Common myeloid progenitor, CD34-positive (primary cell): ENCODE measurements around the gene DEGS1.

Source experiments
- CTCF ChIA-PET: fragments of 350-600 bp; sonication (Branson Sonifier 250); formaldehyde crosslinking; loops from one replicate; lab custom pipeline; 2021; ENCODE audit warnings: antibody characterized with exemption; lab: Charles Lee
- POLR2A ChIA-PET: fragments of 350-600 bp; sonication (Branson Sonifier 250); formaldehyde crosslinking; loops from one replicate; lab custom pipeline; 2021; ENCODE audit warnings: antibody characterized with exemption; lab: Charles Lee
- DNase-seq, 3 donors: peaks; one replicate each; pipeline versions ENCODE4 v3.0.0 to v3.0.0-alpha.2; 2013
- H3K27ac ChIP-seq, 2 experiments: 1 replicate in 1 of 2; 2 replicates in 1 of 2; pipeline ENCODE4 v1.7.0; 2013; ENCODE audit warnings: inconsistent platforms in 2 of 2, low read length in 2 of 2, mild to moderate bottlenecking in 2 of 2, low read depth in 1 of 2, moderate library complexity in 1 of 2; ENCODE audit not compliant: severe bottlenecking in 2 of 2, insufficient read depth in 1 of 2, poor library complexity in 1 of 2
- H3K27me3 ChIP-seq, 5 experiments: replicated peaks in 2 of 5; 1 replicate in 3 of 5; 2 replicates in 2 of 5; pipeline versions ENCODE4 v1.6.1 to v1.7.0; 2013; ENCODE audit warnings: low read length in 4 of 5, mild to moderate bottlenecking in 2 of 5, moderate library complexity in 2 of 5, inconsistent platforms in 1 of 5; ENCODE audit not compliant: insufficient read depth in 5 of 5, control insufficient read depth in 4 of 5
- H3K36me3 ChIP-seq, 4 experiments: 1 replicate in 2 of 4; 2 replicates in 2 of 4; pipeline versions ENCODE4 v1.6.1 to v1.7.0; 2013; ENCODE audit warnings: low read length in 3 of 4, control low read depth in 1 of 4, mild to moderate bottlenecking in 1 of 4; ENCODE audit not compliant: control insufficient read depth in 4 of 4, insufficient read depth in 4 of 4
- H3K4me1 ChIP-seq, 4 experiments: 1 replicate in 3 of 4; 2 replicates in 1 of 4; pipeline versions ENCODE4 v1.6.1 to v1.7.1; 2013; ENCODE audit warnings: low read length in 3 of 4, mild to moderate bottlenecking in 3 of 4, control low read depth in 1 of 4, inconsistent platforms in 1 of 4, moderate library complexity in 1 of 4; ENCODE audit not compliant: control insufficient read depth in 4 of 4, insufficient read depth in 4 of 4; ENCODE audit errors: control extremely low read depth in 1 of 4
- H3K4me3 ChIP-seq, 7 experiments: 1 replicate in 4 of 7; 2 replicates in 3 of 7; pipeline versions ENCODE4 v1.5.1 to v1.7.0; 2013; ENCODE audit warnings: mild to moderate bottlenecking in 7 of 7, low read length in 6 of 7, moderate library complexity in 6 of 7, inconsistent platforms in 2 of 7, low read depth in 2 of 7, control low read depth in 1 of 7; ENCODE audit not compliant: insufficient read depth in 4 of 7, control insufficient read depth in 1 of 7; ENCODE audit errors: extremely low read depth in 1 of 7
- H3K9me3 ChIP-seq, 5 experiments: 1 replicate in 4 of 5; 2 replicates in 1 of 5; pipeline versions ENCODE4 v1.6.1 to v1.7.1; 2013; ENCODE audit warnings: low read length in 4 of 5, mild to moderate bottlenecking in 2 of 5, inconsistent platforms in 1 of 5, low read depth in 1 of 5, moderate library complexity in 1 of 5; ENCODE audit not compliant: control insufficient read depth in 4 of 5, insufficient read depth in 2 of 5; ENCODE audit errors: control extremely low read depth in 1 of 5
- WGBS: methylation state at CpG from one replicate; pipeline ENCODE4 v1.1.5; 2013; ENCODE audit not compliant: insufficient coverage; 5-methylcytosine and 5-hydroxymethylcytosine counted together

The DEGS1 gene

GRCh38 chr1:224185208-224185607 lies 2.2 kb downstream of the DEGS1 start:
- Histone ChIP-seq H3K27me3 (no peaks in the 10 kb centered on the region), H3K4me1 (peaks cover 6 to 27% (median 20%) of the 10 kb centered on the region in 4 experiments), H3K36me3 (peaks cover 0 to 25% (median 5%) of the 10 kb centered on the region in 4 experiments), H3K27ac (no peak overlapping the region), H3K4me3 (peak overlapping the region in 1 of 7 experiments; percentile 91), H3K9me3 (peaks cover 0 to 3% (median 0%) of the 10 kb centered on the region in 5 experiments)
- WGBS = 98% methylated on average over 8 of the region's 8 CpGs
- ChIA-PET POLR2A (no interaction called here), CTCF (interaction anchor here (2.0 to 2.1 kb wide), 2 partner anchors 8 to 15 kb away, joined by 5 to 7 read pairs; no protein-coding TSS in a partner anchor)
- no peak for DNase-seq

- H3K4me1 ChIP-seq = peaks cover 6 to 17% (median 11%) of the 10 kb centered on the region in 4 experiments
- no CpG with 5 or more reads among the region's 2 CpGs for WGBS
- CTCF ChIA-PET = no interaction called here
- POLR2A ChIA-PET = no interaction called here
- H3K36me3 ChIP-seq = peaks cover 0 to 44% (median 11%) of the 10 kb centered on the region in 4 experiments
- no peak overlapping the region for H3K4me3 ChIP-seq
- no peak for DNase-seq
- H3K27me3 ChIP-seq = no peaks in the 10 kb centered on the region
- peaks cover 0 to 3% (median 0%) of the 10 kb centered on the region in 5 experiments for H3K9me3 ChIP-seq
- no peak overlapping the region for H3K27ac ChIP-seq
These were observed 5.2 kb downstream of the DEGS1 start for GRCh38 chr1:224188286-224188685.

DNA sequence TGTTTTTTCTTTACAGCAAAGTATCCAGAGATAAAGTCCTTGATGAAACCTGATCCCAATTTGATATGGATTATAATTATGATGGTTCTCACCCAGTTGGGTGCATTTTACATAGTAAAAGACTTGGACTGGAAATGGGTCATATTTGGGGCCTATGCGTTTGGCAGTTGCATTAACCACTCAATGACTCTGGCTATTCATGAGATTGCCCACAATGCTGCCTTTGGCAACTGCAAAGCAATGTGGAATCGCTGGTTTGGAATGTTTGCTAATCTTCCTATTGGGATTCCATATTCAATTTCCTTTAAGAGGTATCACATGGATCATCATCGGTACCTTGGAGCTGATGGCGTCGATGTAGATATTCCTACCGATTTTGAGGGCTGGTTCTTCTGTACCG lies 6.5 kb downstream of the DEGS1 start:
- Histone ChIP-seq H3K27me3 (no peaks in the 10 kb centered on the region), H3K9me3 (peaks cover 0 to 3% (median 0%) of the 10 kb centered on the region in 5 experiments), H3K27ac (no peak overlapping the region), H3K4me1 (peaks cover 0 to 8% (median 3%) of the 10 kb centered on the region in 4 experiments), H3K36me3 (peaks cover 0 to 51% (median 16%) of the 10 kb centered on the region in 4 experiments), H3K4me3 (no peak overlapping the region)
- ChIA-PET POLR2A (no interaction called here), CTCF (no interaction called here)
- WGBS = 93% methylated on average over 7 of the region's 7 CpGs
- no peak for DNase-seq

- 95% methylated on average over 3 of the region's 5 CpGs for WGBS
- POLR2A ChIA-PET = interaction anchor here (0.6 kb wide), 1 partner anchor 33 kb away, joined by 3 read pairs; no protein-coding TSS in a partner anchor
- Histone ChIP-seq H3K9me3 (peaks cover 0 to 3% (median 0%) of the 10 kb centered on the region in 5 experiments), H3K36me3 (peaks cover 4 to 42% (median 17%) of the 10 kb centered on the region in 4 experiments), H3K27ac (no peak overlapping the region), H3K4me3 (no peak overlapping the region), H3K4me1 (no peaks in the 10 kb centered on the region), H3K27me3 (no peaks in the 10 kb centered on the region)
- CTCF ChIA-PET = interaction anchor here (1.0 to 1.8 kb wide), 3 partner anchors 8 to 22 kb away, joined by 3 to 5 read pairs (median 3); partner anchors contain the start of gene DEGS1
- DNase-seq = no peak
These were observed 9.2 kb downstream of the DEGS1 start for GRCh38 chr1:224192082-224192788.

DNA sequence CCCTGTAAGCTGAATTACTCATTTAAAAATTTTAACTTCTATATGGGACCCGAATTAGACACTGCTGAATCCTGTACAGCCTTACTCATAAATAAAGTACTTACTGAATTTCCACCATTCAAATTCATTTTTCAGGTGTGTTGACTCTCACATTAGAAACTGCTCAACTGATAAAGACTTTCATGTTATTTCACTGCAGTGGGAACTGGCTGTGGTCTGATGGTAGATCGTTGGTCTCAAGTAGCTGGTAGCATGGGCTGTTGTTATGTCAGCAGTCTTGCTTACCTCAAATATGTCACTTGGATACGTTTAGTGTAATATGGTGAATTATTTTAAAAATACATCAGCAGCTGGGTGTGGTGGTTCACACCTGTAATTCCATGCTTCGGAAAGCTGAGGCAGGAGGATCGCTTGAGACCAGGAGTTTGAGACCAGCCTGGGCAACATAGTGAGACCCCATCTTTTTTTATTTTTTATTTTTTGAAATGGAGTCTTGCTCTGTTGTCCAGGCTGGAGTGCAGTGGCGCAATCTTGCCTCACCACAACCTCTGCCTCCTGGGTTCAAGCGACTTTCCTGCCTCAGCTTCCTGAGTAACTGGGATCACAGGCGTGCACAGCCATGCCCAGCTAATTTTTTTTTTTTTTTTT lies 10.4 kb downstream of the DEGS1 start:
- Histone ChIP-seq H3K4me1 (no peaks in the 10 kb centered on the region), H3K27ac (no peak overlapping the region), H3K36me3 (peaks cover 4 to 37% (median 17%) of the 10 kb centered on the region in 4 experiments), H3K9me3 (no peaks in the 10 kb centered on the region), H3K27me3 (no peaks in the 10 kb centered on the region), H3K4me3 (no peak overlapping the region)
- ChIA-PET CTCF (interaction anchor here (0.5 to 1.8 kb wide), 5 partner anchors 8 to 52 kb away, joined by 3 to 5 read pairs (median 3); partner anchors contain the start of gene DEGS1), POLR2A (no interaction called here)
- 94% methylated on average over 4 of the region's 8 CpGs for WGBS
- no peak for DNase-seq

DNA sequence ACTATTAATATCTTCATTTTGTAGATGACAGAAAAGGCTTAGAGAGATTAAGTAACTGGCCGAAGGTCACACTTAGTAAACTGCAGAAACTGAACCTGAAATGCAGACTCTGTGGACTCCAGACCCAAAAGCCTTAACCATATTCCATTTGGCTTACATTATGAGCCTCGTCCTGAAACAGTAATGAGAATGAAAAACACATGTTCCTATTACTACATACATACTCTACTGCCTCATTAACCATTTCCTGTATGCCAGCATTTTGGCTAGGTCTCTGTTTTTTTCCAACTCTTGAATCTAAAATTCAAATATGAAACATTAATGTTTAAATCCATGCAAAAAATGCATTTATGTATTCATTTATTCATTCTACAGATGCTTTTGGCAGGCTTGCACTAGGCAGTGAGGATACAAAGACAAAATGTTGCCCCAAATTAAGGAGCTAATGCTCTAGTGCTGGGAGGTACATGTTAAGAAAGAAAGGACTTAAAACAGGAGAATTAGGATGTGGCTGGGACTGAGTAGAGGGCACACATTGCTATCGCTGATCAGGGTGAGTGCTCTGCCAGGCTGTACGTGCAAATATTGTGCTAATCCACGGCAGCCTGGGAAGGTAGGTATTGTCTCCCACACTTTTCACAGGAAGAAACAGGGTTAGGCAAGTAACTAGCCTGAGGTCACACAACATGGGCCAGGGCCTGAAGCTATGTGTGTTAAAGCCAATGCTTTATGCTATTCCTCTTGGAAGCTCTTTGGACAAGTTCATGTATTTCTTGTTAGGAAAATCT lies 14.0 kb downstream of the DEGS1 start:
- no peaks in the 10 kb centered on the region for H3K27me3 ChIP-seq
- H3K4me3 ChIP-seq = no peak overlapping the region
- WGBS = 88% methylated on average over 5 of the region's 5 CpGs
- no peaks in the 10 kb centered on the region for H3K9me3 ChIP-seq
- no peak for DNase-seq
- H3K36me3 ChIP-seq = peaks cover 4 to 17% (median 11%) of the 10 kb centered on the region in 4 experiments
- POLR2A ChIA-PET = no interaction called here
- CTCF ChIA-PET = interaction anchor here (1.3 kb wide), 1 partner anchor 15 kb away, joined by 3 read pairs; no protein-coding TSS in a partner anchor
- H3K4me1 ChIP-seq = no peaks in the 10 kb centered on the region
- H3K27ac ChIP-seq = no peak overlapping the region
